ENCODE results near the gene EXOC6B.

GRCh38 chr2:72415241-72415661, 410.6 kb downstream of the EXOC6B start:
- TF ChIP-seq CBX8 (IDR thresholded peaks at IDR 0.05; ENCODE audit: borderline replicate concordance, low read depth, low read length): no peak
- no peak for TF ChIP-seq KDM1A (IDR thresholded peaks at IDR 0.05; ENCODE audit: borderline replicate concordance, low read length)
- TF ChIP-seq USF2 (IDR thresholded peaks at IDR 0.05; ENCODE audit: low read length): no peak
- no peak for TF ChIP-seq POLR2A (IDR thresholded peaks at IDR 0.05; ENCODE audit: control extremely low read depth in 1 of 2, low read depth in 2 of 2, low read length in 2 of 2)
- TF ChIP-seq CTCF (IDR thresholded peaks at IDR 0.05; ENCODE audit: control extremely low read depth in 1 of 3, insufficient read depth in 1 of 3, low read depth in 1 of 3, low read length in 3 of 3): no peak
- TF ChIP-seq TCF12 (IDR thresholded peaks at IDR 0.05; ENCODE audit: low read depth, low read length): no peak
- TF ChIP-seq BRCA1 (IDR thresholded peaks at IDR 0.05; ENCODE audit: low read depth, low read length): no peak
- no peak for TF ChIP-seq EZH2 (IDR thresholded peaks at IDR 0.05; ENCODE audit: low read depth, low read length, severe bottlenecking)
- TF ChIP-seq RBBP5 (IDR thresholded peaks at IDR 0.05; ENCODE audit: borderline replicate concordance, low read depth, low read length): no peak
- no peak for TF ChIP-seq ATF3 (IDR thresholded peaks at IDR 0.05; ENCODE audit: insufficient read depth, low read depth, low read length)
- no peak for TF ChIP-seq SP2 (IDR thresholded peaks at IDR 0.05; ENCODE audit: low read length)
- no peak for TF ChIP-seq ZNF274 (IDR thresholded peaks at IDR 0.05; ENCODE audit: borderline replicate concordance, extremely low read depth, low read length)
- no peak for TF ChIP-seq TAF1 (IDR thresholded peaks at IDR 0.05; ENCODE audit: low read depth, low read length)
- TF ChIP-seq SRF (IDR thresholded peaks at IDR 0.05; ENCODE audit: low read depth, low read length): no peak
